Pancreas (tissue), 10 donors: ENCODE data around the gene CDH4. TPM values are rescaled to one million over a fixed set of nuclear protein-coding genes. Genes with fewer than 3 reads are reported as not detected.
A peak's percentile ranks its signal among the peaks of the same experiment; 100 is the strongest.

Experiments used
- ATAC-seq, 4 donors: fragments of 200-7000 bp; cut with Tn5 transposase; one replicate each; pipeline versions ENCODE4 v1.8.0 to v1.9.1; 2020; ENCODE audit warnings: mild to moderate bottlenecking in 4 of 4, moderate library complexity in 4 of 4
- DNase-seq, 6 donors: peaks; one replicate each; pipeline ENCODE4 v3.0.0-alpha.2; 2020
- FAIRE-seq: peaks from 2 replicates; lab custom pipeline; 2012; peaks lifted over from hg19 to GRCh38; lab: Jason Lieb, UNC
- H3K27ac ChIP-seq, 4 donors: fragments of 200-600 bp; sonication (generic); 1 replicate in 3 of 4; 2 replicates in 1 of 4; pipeline versions ENCODE4 v1.5.0 to v1.8.0; 2020
- H3K27me3 ChIP-seq, 4 donors: fragments of 200-600 bp; one replicate each; pipeline ENCODE4 v1.8.0; 2021
- H3K36me3 ChIP-seq, 3 donors: fragments of 200-600 bp; sonication (generic) in 1 of 3; one replicate each; pipeline versions ENCODE4 v1.5.0 to v1.8.0; 2020 to 2021
- H3K4me1 ChIP-seq, 3 donors: fragments of 200-600 bp; one replicate each; pipeline ENCODE4 v1.8.0; 2021
- H3K4me3 ChIP-seq, 4 donors: fragments of 200-600 bp; sonication (generic) in 2 of 4; one replicate each; pipeline versions ENCODE4 v1.5.0 to v1.8.0; 2020 to 2021
- H3K9me3 ChIP-seq, 4 donors: fragments of 200-600 bp; one replicate each; pipeline ENCODE4 v1.8.0; 2021
- CTCF ChIP-seq, 4 donors: fragments of 200-600 bp; sonication (generic) in 3 of 4; IDR thresholded peaks; one replicate each; pipeline versions ENCODE4 v1.5.0 to v1.8.0; 2021; ENCODE audit warnings: antibody characterized with exemption in 4 of 4
- WGBS, 2 donors: extraction: QIAGEN DNeasy Blood & Tissue Kit; methylation state at CpG; one replicate each; pipeline ENCODE4 v1.1.7; 2013; 5-methylcytosine and 5-hydroxymethylcytosine counted together
- intact Hi-C, 3 donors: fragments of 100-400 bp; cut with DNase I; formaldehyde crosslinking; loops; one replicate each; pipeline versions ENCODE4 v1.11.1 to v1.14.2; 2022
- polyA plus RNA-seq, 2 donors: library from polyadenylated mRNA; stranded (reverse); fragments of 200-250 nt; gene quantifications; one replicate each; pipeline ENCODE4 v1.2.3, GENCODE V29; 2013
- total RNA-seq, 6 donors: library from RNA; stranded (reverse); fragmentation: NEBNext Ultra II Directional in 4 of 6; extraction: Animal tissue kit (Norgen Biotek cat#: 25700) in 4 of 6; gene quantifications; one replicate each; pipeline versions ENCODE4 v1.2.1 to v1.2.4, GENCODE V29; 2021 to 2023
- donor health status: healthy with polysubstance abuse.
- donor health status: DM: no; HTN: no; CAD: no; lungs with moderate emphysema.
- donor health status: DM: no; HTN: no; CAD: no.
- donor health status: control.
- donor health status: control.
- donor health status: Bipolar disorder and iron deficiency.
- donor health status: DM: yes; HTN: yes; CAD: no.
- donor health status: DM: no; HTN: no; CAD: no.
- donor health status: DM: no; HTN: no; CAD: no.
- donor health status: DM: yes; HTN: yes; CAD: no.

CDH4 gene
- total and polyA plus RNA-seq, 8 donors: 0.04 to 1.4 (median 0.27) TPM

GRCh38 chr20:61722146-61722678, 470.2 kb downstream of the CDH4 start:
- WGBS, 2 donors: 40 to 45% methylated on average over 8 of the region's 8 CpGs
- no peaks in the 10 kb centered on the region for H3K9me3 ChIP-seq
- FAIRE-seq (no peak), DNase-seq (no peak), ATAC-seq (no peak)
- TF ChIP-seq CTCF (IDR thresholded peaks at IDR 0.05): no peak
- intact Hi-C loops: no loop called here
- H3K27me3 ChIP-seq: no peaks in the 10 kb centered on the region
- no peaks in the 10 kb centered on the region for H3K4me1 ChIP-seq
- H3K36me3 ChIP-seq: no peaks in the 10 kb centered on the region
- H3K4me3 ChIP-seq: no peak overlapping the region
- no peak overlapping the region for H3K27ac ChIP-seq

- intact Hi-C loops: no loop called here
- H3K9me3 ChIP-seq: no peaks in the 10 kb centered on the region
- no peak for TF ChIP-seq CTCF (IDR thresholded peaks at IDR 0.05)
- no peak overlapping the region for H3K4me3 ChIP-seq
- ATAC-seq: no peak
- no peaks in the 10 kb centered on the region for H3K36me3 ChIP-seq
- no peak for FAIRE-seq
- peak in 1 of 6 donors; percentile 42 for DNase-seq
- WGBS, 2 donors: 36 to 43% methylated on average over 11 to 12 of the region's 12 CpGs
- no peaks in the 10 kb centered on the region for H3K27me3 ChIP-seq
- no peaks in the 10 kb centered on the region for H3K4me1 ChIP-seq
- H3K27ac ChIP-seq: no peak overlapping the region
Measured at GRCh38 chr20:61723529-61724257, 471.6 kb downstream of the CDH4 start.

DNA sequence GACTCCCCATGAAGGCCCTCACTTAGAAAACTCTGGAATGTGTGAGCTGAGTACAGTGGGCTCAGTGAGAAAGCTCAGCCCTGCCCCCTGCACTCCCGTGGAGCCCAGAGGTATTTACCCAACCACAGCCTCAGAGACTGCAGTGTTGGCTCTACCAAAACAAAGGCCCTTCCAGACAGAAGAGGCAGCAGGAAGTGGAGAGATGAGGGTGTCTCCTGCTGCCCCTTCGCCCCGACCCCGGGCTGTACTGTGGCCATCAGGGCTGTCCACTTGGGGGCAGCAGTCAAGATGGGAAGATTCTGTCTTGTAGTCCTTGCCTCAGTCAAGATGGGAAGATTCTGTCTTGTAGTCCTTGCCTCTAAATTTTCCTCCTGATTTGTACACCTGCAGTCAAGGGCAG, 472.3 kb downstream of the CDH4 start:
- no peaks in the 10 kb centered on the region for H3K27me3 ChIP-seq
- H3K4me3 ChIP-seq: no peak overlapping the region
- H3K36me3 ChIP-seq: no peaks in the 10 kb centered on the region
- DNase-seq: no peak
- no peak for ATAC-seq
- no peak for TF ChIP-seq CTCF (IDR thresholded peaks at IDR 0.05)
- intact Hi-C loops: no loop called here
- 6 to 7% methylated on average over 4 of the region's 4 CpGs for WGBS, 2 donors
- H3K9me3 ChIP-seq: no peaks in the 10 kb centered on the region
- no peak overlapping the region for H3K27ac ChIP-seq
- no peaks in the 10 kb centered on the region for H3K4me1 ChIP-seq
- no peak for FAIRE-seq

GRCh38 chr20:61725145-61725544, 473.1 kb downstream of the CDH4 start:
- intact Hi-C loops: no loop called here
- ATAC-seq (no peak), DNase-seq (peak in 1 of 6 donors; percentile 38), FAIRE-seq (no peak)
- Histone ChIP-seq H3K27ac (no peak overlapping the region), H3K4me3 (no peak overlapping the region), H3K27me3 (no peaks in the 10 kb centered on the region), H3K4me1 (no peaks in the 10 kb centered on the region), H3K9me3 (no peaks in the 10 kb centered on the region), H3K36me3 (no peaks in the 10 kb centered on the region)
- WGBS, 2 donors: 80 to 91% methylated on average over 8 of the region's 8 CpGs
- no peak for TF ChIP-seq CTCF (IDR thresholded peaks at IDR 0.05)

GRCh38 chr20:61725966-61726365, 473.9 kb downstream of the CDH4 start:
- ATAC-seq (no peak), FAIRE-seq (no peak), DNase-seq (peak in 1 of 6 donors; percentile 17)
- Histone ChIP-seq H3K36me3 (no peaks in the 10 kb centered on the region), H3K27me3 (no peaks in the 10 kb centered on the region), H3K27ac (no peak overlapping the region), H3K4me1 (no peaks in the 10 kb centered on the region), H3K4me3 (no peak overlapping the region), H3K9me3 (no peaks in the 10 kb centered on the region)
- WGBS, 2 donors: 58 to 73% methylated on average over 8 of the region's 8 CpGs
- intact Hi-C loops: no loop called here
- TF ChIP-seq CTCF (IDR thresholded peaks at IDR 0.05): no peak
